NCI-H1048 (cell line): ENCODE results near the gene TEX261.
"Not testable (repeated sequence)": the region's sequence is repeated elsewhere in the genome, so short reads cannot be mapped to it uniquely, and the experiment has no call there.

Experiments
- DNase-seq: peaks from one replicate; lab custom pipeline; 2025; lab: John Stamatoyannopoulos, UW

TEX261 gene

GRCh38 chr2:70999931-71000330 lies 5.3 kb upstream of the TEX261 start:
- not testable (repeated sequence) for DNase-seq

DNA sequence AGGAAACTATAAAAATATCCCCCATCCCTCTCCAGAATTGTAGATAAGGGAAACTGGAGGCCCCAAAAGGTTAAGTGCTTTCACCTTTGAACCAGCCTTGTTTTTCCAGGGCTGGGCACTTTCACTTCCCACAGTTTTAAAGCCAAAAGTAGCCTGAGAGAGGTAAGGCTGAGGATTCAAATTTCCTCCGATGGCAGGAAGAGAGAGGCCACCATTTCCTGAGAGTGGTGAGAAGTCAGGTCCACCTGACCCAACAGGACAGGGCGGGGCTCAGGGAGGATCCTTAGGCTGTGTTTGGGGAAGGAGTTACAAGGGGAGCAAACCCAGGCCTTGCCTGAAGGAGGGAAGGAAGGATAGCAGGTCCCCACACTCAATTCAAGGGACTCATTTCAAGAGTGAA lies 4.7 kb upstream of the TEX261 start:
- no peak for DNase-seq

DNA sequence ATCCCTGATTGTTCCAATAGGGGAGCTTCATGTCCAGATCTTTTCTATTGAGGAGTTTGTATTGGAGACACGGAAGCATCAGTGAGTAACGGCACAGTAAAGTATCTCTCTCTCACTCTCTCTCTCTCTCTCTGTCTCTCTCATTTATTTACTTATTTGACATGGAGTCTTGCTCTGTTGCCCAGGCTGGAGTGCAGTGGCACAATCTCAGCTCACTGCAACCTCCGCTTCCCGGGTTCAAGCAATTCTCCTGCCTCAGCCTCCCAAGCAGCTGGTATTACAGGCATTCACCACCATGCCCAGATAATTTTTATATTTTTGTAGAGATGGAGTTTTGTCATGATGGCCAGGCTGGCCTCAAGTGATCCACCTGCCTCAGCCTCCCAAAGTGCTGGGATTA lies 4.2 kb upstream of the TEX261 start:
- not testable (repeated sequence) for DNase-seq

DNA sequence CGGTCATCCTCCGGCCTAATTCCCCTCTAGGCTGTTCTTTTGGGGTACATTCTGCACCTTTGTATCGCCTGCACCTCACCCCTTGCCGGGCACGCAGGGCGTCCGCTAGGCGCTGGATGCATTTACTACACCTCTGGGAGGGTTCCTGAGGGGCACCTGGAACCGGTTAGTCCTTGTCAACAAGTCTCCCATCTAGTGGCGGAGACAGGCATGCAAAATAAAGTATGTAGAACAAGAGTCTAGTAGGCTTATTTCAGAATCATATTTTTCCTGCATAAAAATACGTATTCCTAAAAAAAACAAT lies 705 bp upstream of the TEX261 start:
- no peak for DNase-seq

DNA sequence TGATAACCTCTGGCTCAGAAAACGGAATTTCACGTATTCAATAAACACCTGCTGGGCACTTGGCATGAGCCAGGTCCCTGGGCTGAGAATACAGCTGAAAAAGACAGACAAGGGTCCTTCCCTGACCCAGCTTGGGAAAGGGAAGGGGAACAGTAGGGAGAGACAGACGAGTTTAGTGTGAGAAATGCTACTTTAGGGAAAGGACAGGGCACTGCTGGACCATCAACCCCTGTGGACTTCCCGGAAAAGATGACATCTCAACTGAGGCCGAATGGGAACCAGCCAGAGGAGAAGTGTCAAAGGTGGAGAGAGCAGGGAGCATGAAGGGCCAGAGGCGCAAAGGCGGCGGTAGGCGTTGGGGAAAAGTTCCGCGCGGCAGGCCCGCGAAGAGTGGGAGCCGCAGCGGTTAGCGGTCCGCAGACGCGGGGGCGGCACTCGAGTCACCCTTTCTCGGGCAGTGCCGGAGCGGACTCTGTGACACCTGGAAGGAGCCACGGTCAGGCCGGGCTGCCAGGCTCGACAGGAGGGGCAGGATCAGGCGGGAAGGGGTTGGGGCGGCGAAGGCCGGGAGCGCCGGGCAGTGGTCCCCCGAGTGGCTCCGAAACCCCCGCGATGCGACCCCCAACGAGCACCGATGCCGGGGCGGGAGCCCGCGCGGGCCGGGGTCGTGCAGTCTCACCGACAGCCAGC lies 519 bp downstream of the TEX261 start:
- DNase-seq, result no peak

DNA sequence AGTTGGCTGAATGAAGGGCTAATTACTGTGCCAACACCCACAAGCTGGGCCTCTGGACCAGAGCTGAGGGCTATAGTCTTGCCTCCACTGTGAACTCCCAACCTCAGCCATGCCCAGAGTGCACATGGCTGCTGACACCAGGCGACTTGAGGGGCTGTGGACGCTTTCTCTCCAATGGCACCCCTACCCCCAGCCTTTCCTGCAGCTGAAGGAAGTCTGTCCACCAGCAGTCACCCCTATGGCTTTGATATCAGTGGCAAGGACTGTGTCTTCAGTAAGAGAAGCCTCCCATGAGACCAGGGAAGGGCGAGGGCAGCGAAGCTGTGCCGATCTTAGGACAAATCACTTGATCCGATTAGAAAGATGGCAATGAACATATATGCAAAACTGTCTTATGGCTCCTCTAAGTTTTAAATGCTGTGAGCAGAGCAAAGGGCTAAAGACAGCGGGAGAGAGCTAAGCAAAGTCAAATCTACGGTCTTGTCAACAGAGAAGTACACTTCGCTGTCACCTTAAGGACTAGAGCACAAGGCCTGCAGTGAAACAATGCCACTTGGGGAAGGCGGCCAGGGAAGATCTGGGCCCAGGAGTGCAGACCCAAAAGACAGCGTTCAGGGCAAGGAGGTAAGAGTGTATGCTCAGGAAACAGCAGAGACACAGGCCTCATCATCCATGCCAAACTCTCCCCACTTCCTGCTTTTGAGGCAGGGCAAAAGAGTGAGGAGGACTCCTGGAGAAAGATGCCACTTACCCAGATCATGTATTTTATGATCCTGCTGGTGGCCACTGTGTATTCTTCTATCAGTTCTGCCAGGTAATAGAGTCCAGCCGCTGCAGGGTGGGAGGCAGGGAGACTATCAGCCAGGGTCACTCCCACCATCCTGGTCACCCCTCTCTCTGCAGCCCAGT lies 1.5 kb downstream of the TEX261 start:
- no peak for DNase-seq

- DNase-seq, result no peak
These were observed 2.9 kb downstream of the TEX261 start for GRCh38 chr2:70991742-70992141.

- no peak for DNase-seq
These were observed 3.5 kb downstream of the TEX261 start for GRCh38 chr2:70991142-70991541.

DNA sequence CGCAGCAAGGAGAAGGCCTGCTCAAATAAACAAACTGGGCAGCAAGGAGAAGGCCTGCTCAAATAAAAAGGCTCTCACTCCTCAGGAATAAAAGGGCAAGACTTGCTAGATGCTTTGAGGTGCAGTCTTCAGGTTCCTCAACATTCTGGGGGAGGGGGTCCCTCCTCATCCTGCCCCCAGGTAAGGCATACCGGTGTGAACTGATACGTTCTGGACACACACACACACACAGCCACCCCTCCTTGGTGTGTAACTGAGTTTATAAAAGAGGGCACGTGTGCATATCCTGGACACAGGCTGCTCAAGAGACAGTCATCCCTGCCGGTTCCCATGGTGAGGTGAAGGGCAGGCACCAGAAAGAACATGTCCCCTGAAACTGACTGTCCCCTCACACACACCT lies 4.5 kb downstream of the TEX261 start:
- DNase-seq, result no peak

DNA sequence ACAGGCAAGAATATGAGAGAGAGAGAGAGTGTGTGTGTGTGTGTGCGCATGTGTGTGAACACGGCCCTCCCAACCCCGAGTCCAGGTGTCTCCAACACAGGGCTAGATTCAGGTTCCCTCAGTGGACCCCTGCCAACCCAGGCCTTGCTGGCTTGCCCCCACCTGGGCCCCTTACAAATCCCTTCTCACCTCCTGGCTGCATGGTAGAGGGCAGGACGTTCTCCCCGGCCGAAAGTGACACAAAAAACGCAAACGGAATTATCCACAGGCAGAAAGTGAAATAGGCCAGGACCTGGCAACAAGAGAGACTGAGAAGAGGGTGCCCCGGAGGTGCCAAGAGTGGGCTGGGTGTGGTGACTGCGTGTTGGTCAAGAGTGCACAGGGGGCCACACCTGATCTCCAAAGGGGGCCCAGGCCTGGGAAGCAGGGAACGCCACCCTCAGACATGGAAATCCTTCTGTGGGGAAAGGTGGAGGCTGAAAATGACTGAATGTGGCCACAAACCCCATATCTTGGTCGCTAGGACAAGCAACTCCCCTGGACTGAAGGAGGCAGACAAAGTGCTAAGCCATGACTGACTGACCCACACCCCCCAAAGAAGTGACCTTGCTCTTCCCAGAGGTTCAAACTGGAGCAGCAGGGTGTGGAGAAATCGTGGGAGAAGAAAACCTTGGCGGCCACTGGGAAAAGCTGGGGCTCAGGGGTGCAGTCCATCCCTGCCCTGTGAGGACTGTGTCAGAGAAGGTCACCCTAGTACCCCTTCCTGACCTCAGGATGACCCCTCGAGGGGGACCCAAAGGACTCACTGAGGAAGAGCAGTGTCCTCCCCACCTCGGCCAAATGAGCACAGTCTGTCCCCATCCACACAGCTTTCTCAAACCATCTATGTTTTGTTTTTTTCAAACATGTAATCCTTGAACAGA lies 5.7 kb downstream of the TEX261 start:
- no peak for DNase-seq

GRCh38 chr2:70988151-70988550 lies 6.5 kb downstream of the TEX261 start:
- DNase-seq, result no peak

DNA sequence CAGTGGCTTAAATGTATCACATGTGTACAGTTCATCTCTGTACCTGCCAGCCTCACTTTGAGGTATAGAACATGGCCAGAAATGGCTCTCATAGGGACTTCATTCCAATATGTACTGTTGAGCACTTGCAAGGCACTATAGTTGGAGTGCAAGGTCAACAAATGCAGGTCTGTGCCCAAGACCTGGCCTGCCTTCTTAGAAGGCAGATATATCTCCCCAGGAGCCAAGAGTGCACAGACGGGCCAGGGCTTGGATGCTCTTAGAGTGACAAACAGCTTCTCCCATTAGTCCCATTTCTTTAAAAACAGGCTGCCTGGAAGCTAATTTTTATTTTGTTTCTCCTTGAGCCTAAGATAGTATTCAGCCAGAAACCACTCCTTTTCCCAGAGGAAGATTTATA lies 7.3 kb downstream of the TEX261 start:
- no peak for DNase-seq

GRCh38 chr2:70986499-70987189 lies 8.0 kb downstream of the TEX261 start:
- no peak for DNase-seq

DNA sequence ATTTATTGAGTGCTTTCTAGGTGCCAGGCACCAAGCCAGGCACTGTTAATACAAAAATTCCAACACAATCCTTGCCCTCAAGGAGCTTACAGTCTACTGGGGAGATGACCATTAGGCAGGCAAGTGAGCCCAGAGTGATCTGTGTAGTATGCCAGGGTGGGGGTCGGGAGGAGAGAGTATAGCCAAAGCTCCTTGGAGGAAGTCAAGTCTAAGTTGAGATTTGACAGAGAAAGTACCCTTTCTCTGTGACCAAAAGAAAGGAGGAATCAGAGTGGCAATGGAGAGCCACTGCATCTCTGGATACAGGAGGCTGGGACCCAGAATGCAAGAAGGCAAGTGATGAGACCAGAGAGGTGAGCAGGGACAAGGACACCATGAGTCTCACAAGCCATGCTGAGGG lies 8.7 kb downstream of the TEX261 start:
- no peak for DNase-seq

- no peak for DNase-seq
These were observed 9.4 kb downstream of the TEX261 start for GRCh38 chr2:70985283-70985688.

DNA sequence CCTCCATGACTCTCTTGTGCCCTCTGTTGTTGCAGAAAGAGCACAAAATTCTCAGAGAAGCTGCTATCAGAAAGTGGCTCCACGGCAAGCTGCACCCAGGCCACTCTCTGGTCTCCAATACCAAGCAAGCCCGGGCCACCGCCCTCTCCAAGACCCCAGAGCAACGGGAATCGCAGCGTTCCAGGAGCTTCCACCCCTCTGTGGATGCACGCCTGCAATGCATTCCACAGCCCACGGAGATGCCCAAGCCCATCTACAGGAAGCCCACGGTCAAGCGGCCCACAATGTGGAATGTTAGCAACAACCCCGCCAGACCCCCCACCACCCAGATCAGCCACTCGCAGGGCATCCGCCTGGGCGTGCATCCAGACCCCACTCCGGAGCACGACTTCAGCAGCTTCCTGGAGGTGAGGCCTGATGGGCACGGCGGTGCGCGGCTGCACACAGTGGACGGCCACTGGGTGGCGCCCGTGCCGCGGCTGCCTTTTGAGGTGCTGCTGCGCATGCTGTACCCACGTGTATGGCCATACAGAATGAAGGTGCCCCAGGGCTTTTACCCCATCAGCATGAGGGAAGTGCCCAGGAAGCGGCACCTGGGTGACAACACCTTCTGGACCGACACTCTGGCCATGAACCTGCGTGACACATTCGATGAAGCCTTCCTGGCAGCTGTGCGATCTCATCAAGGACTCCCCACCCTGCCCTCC lies 9.9 kb downstream of the TEX261 start:
- DNase-seq, result no peak

DNA sequence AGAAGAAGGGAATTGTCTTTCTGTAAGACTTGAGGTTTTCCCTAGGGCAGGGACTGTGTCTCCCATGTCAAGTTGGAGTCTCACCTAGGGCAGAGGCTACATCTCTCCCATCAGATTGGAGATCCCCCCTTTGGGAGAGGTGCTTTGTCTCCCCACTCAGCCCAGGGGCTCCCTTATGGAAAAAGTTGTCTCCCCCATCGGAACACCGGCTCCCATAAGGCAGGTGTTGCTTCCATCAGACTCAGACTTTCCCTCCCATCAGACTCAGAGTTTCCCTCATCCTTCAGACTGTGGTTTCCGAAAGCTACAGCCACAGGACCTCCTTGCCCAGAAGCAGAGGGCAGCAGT lies 10.5 kb downstream of the TEX261 start:
- DNase-seq, result no peak

GRCh38 chr2:70983506-70984227 lies 11.0 kb downstream of the TEX261 start:
- DNase-seq, result no peak

GRCh38 chr2:70982971-70983370 lies 11.7 kb downstream of the TEX261 start:
- no peak for DNase-seq

- no peak for DNase-seq
These were observed 12.5 kb downstream of the TEX261 start for GRCh38 chr2:70981866-70982810.
